HG02759 (cell line): ENCODE measurements around the gene SNAPC3.
"Not testable (repeated sequence)": the region's sequence is repeated elsewhere in the genome, so short reads cannot be mapped to it uniquely, and the experiment has no call there.

Source experiments
- ATAC-seq: cut with Tn5 transposase; IDR thresholded peaks from one replicate; pipeline ENCODE4 v1.9.1; 2021; ENCODE audit warnings: mild to moderate bottlenecking, moderate library complexity; ENCODE audit not compliant: unreplicated experiment

Gene SNAPC3

GRCh38 chr9:15421990-15422371 lies 695 bp upstream of the SNAPC3 start:
- no peak for ATAC-seq

- ATAC-seq, result no peak
Measured at GRCh38 chr9:15423231-15423985, 732 bp downstream of the SNAPC3 start.

DNA sequence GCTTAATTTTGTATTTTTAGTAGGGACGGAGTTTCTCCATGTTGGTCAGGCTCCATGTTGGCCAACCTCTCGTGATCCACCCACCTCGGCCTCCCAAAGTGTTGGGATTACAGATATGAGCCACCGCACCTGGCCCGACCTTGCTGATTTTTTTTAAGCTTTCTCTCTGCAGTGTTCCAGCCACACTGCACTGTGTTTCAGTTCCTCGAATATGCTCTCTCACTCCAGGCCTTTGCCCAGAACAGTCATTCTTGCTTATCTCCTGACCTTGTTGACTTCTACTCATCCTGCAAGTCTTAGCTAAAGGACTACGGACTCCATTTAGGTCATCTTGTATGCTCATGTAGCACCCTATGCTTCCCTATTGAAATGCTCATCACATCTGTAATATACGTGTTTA lies 3.3 kb downstream of the SNAPC3 start:
- peak; percentile 35 for ATAC-seq

- ATAC-seq, result not testable (repeated sequence)
Measured at GRCh38 chr9:15427702-15428101, 5.0 kb downstream of the SNAPC3 start.

- ATAC-seq, result no peak
Measured at GRCh38 chr9:15430920-15431844, 8.5 kb downstream of the SNAPC3 start.

DNA sequence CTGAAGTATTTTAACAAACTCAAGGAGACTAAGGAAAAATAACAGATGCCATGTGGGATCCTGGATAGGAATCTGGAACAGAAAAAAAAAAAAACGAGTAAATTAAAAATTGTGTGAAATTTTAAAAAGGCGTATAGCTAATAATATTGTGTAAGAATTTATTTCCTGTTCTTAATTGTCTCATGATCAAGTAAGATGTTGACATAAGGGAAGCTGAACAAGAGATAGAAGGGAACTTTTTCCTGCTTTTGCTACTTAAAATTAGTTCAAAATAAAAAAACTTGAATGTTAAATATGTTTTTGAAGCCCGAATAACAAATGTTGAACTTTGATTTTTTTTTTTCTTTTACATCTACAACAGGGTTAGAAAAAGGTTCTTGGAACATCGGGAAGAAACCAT lies 10.5 kb downstream of the SNAPC3 start:
- ATAC-seq, result no peak

GRCh38 chr9:15433661-15434060 lies 11.0 kb downstream of the SNAPC3 start:
- ATAC-seq, result no peak

- no peak for ATAC-seq
Measured at GRCh38 chr9:15438891-15439290, 16.2 kb downstream of the SNAPC3 start.

GRCh38 chr9:15441841-15442240 lies 19.2 kb downstream of the SNAPC3 start:
- ATAC-seq, result not testable (repeated sequence)

- not testable (repeated sequence) for ATAC-seq
Measured at GRCh38 chr9:15442264-15442663, 19.6 kb downstream of the SNAPC3 start.

GRCh38 chr9:15444141-15444540 lies 21.5 kb downstream of the SNAPC3 start:
- no peak for ATAC-seq

DNA sequence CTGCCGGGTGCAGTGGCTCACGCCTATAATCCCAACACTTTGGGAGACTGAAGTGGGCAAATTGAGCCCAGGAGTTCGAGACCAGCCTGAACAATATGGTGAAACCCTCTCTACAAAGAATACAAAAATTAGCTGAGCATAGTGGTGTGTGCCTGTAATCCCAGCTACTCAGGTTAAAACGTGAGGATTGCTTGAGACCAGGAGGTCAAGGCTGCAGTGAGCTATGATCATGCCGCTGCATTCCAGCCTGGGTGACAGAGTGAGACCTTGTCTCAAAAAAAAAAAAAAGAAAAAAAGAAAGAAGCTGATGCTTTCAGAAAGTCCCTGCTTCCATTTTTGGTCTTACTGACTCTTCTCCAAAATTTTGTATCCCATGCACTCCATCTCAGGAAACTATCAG lies 31.3 kb downstream of the SNAPC3 start:
- no peak for ATAC-seq

GRCh38 chr9:15461056-15461455 lies 38.4 kb downstream of the SNAPC3 start:
- no peak for ATAC-seq

DNA sequence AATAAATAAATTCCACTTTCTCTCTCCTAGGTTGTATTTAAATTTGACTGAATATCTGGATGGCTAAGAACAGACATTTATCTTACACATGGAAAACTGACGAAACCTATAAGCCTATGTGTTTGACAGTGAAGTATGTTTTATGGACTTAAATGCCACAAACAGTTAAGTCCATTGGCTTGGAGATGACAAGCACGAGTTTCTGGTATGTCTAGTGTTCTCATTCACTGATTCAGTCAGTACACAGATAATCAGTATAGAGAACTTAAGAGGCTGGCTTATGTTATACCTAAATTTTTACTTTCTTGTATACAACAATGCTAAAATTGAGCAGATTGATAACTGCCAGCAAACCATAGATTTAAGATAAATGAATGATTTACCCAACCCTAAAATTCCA lies 38.9 kb downstream of the SNAPC3 start:
- no peak for ATAC-seq

- no peak for ATAC-seq
Measured at GRCh38 chr9:15468145-15468544, 45.5 kb downstream of the SNAPC3 start.

- no peak for ATAC-seq
Measured at GRCh38 chr9:15469406-15469805, 46.7 kb downstream of the SNAPC3 start.

DNA sequence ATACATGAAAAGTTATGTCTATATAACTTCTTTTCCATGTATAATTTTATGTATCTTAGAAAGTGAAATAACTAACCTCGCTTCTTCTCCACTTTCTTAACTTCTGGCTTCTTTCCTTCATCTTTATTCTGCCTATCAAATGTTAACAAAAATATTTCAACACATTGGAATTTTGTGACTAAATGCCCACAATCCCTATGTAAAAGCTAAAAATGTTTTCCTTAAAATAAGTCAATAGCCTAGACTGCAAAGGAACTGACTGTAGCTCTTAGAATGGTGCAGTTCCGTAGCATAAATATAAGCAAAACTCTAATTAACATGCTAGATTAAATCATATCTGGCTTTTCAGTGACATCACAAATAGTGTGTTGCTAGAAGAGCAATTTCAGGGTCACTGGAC lies 47.2 kb downstream of the SNAPC3 start:
- ATAC-seq, result no peak

- no peak for ATAC-seq
Measured at GRCh38 chr9:15475923-15476536, 53.4 kb downstream of the SNAPC3 start.

DNA sequence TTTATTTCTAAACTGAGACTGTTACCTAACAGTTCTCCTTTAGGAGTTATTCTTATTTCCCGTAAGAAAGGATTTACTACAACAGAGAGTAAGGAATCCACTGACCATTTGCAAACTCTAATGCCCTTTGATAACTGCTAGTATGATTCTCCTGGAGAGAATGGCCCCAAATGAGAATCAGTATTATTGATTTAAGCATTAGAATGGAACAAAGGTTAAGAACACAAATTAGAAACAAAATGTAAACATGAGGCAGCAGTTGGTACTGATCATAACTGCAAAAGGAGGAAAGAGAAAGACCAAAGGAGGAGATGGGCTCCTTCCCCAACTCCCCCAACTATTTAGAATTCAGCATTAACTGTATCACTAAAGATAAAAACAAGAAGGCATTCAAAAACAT lies 57.4 kb downstream of the SNAPC3 start:
- ATAC-seq, result no peak

- no peak for ATAC-seq
Measured at GRCh38 chr9:15482146-15482545, 59.5 kb downstream of the SNAPC3 start.

DNA sequence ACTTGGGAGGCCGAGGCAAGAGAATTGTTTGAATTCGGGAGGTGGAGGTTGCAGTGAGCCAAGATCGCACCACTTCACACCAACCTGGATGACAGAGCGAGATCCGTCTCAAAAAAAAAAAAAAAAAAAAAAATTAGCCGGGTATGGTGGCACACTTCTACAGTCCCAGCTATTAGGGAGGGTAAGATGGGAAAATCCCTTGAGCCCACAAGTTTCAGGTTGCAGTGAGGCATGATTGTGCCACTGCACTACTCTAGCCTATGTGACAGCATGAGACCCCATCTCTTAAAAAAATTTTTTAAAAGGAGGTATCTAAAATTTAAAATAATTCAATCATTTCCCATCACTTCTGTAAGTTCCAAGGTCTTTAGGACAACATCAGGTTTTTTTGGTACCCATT lies 62.1 kb downstream of the SNAPC3 start:
- peak; percentile 56 for ATAC-seq
